ENCODE data around the gene ATRAID. TPM values are rescaled to one million over a fixed set of nuclear protein-coding genes. Genes with fewer than 3 reads are reported as not detected.
"Not testable (repeated sequence)": the region's sequence is repeated elsewhere in the genome, so short reads cannot be mapped to it uniquely, and the experiment has no call there.

The ATRAID gene, protein sequence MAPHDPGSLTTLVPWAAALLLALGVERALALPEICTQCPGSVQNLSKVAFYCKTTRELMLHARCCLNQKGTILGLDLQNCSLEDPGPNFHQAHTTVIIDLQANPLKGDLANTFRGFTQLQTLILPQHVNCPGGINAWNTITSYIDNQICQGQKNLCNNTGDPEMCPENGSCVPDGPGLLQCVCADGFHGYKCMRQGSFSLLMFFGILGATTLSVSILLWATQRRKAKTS
- 119 TPM for polyA plus RNA-seq (2013, experiment 1 of 2; ENCODE audit: insufficient read length)
- 117 TPM for polyA plus RNA-seq (2013, experiment 2 of 2; ENCODE audit: insufficient read length)

DNA sequence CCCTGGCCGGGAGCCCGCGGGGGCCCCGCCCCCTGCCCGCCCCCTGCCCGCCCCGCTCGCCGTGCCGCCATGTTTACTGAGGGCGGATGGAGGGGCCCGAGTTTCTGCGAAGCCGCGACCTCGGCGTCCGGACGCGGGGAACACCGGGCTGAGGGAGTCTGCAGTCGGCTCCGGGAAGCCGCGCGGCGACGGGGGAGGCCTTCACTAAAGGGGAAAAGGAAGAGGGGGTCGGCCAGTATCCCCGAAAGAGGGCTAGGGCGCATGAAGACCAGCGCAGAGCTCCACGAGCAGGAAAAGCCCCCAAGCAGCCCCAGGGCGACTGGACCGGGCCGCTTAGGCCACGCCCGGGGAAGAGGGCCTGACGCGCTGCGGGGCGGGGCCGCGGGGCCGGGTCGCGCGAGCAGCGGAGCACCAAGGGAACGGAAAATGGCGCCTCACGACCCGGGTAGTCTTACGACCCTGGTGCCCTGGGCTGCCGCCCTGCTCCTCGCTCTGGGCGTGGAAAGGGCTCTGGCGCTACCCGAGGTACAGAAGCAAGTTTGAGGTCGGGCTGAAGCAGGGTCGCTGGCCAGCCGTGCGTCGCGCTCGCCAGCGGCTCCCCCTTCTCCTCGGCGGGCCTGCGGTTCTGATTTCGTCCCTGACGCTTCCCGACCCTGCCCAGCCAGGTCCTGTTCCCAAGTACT, at the start of gene ATRAID, which contains the start of gene SLC5A6:
Gene ATRAID (plus strand): TSS at position 99 of the 683 bp plus-strand sequence. CDS start 328 bp downstream, at position 427.
Gene SLC5A6 (minus strand): TSS at position 326 of the 683 bp plus-strand sequence. CDS start 4,618 bp downstream, outside the sequence.
- peak; percentile 85 for DNase-seq

DNA sequence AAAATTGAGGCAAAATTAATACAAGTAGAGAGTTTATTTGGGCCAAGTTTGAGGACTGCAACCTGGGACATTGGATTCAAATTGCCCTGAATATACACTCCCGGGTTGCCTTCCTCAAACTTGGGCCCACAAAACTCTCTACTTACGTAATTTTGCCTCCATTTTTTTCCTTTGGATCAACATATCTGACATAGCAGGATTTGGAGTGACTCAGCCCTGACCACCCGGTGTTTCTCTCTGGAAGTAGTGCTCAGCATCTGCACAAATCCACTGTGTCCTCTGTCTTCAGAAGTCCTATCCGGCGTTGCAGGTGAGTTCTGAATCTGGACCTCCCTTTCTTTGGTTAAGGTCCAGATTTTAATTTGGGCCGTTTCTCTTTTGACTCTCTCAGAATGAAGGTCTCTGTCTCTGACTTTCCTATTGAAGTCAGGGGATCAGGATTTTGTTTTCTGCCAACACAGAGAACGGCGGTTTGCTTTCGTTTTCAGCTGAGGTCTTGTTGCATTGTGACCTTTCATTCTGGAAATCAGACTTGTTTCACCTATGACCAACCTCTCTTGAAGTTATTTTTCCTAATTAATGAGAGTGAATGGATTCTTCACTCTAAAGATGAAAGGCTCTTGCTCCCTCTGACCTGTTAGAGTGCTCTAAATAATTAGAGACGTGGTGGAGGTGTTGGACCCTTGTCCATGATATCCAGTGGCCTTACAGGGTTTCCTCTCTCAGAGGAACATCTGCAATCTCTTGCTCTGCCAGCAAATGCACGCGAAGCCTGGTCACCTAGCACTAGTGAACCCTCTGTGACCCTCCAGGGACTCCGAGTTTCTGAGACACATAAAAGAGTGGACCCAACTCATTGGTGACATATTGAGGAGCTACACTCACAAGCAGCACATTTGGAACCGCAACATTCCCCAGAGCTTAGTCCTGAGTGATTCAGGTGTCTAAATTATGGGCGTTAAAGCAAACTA, 49.4 kb upstream of the ATRAID start:
- DNase-seq, result peak; percentile 21

DNA sequence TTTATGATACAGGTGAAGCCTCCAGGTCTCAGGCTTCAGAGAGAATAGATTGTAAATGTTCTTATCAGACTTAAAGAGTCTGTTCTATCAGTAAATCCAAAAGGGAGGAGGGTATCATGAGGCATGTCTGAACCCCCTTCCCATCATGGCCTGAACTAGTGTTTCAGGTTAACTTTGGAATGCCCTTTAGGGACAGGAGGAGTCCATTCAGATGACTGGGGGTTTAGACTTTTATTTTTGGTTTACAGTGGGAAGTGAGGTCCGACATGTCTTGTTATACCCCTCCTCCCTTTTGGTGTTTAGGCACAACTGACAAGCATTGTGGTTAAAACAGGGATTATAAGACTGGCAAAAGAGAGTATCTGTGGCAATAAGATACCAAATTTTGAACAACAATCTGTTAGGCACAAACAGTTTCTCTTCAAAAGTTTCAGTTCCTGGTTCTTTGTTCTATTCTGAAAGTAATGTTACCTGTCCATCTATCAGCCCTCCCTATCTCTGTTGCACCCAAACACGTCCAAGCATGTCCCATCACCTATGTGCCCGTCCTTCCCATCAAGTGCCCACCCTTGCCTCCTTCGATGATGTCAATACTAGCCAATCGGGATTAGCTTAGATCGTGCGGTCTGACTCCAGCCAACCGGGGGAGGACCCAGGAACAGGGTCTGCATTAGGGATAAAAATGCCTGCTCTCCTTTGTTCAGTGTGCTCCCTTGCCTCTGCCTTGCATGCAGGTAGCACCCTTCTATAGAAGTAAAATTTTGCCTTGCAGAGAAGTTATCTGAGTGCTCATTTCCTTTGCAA, 46.7 kb upstream of the ATRAID start:
- no peak for DNase-seq

DNA sequence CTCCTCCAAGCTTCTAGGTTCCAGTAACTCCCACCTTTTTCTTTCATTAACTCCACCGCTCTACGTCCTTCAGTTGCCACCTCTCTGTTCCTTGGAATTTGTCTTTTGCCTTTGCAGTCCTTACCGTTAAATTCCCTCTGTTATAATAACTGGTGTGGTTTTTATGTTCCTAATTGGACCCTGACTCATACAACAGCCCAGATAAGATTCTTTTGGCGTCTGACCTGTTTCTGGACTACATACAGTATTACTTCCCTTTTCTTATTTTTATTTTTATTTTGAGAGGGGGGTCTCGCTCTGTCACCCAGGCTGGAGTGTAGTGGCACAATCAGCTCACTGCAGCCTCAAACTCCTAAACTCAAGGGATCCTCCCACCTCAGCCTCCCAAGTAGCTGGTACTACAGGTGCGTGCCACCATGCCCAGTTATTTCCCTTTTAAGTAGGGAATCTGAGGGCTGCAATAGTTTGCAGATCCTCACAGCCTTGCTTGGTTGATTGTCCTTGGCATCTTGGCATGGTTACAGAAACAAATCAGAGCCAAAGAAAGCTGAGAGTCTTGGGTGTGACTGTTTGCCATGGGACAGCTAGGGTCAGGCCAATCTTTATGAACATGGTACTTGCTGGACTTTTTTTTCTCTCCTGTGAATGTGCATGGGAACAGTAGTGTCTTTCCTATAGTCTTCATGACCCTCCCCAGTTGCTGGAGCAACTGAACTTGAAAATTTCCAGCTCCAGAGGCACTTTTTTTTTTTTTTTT, 41.1 kb upstream of the ATRAID start:
- no peak for DNase-seq

DNA sequence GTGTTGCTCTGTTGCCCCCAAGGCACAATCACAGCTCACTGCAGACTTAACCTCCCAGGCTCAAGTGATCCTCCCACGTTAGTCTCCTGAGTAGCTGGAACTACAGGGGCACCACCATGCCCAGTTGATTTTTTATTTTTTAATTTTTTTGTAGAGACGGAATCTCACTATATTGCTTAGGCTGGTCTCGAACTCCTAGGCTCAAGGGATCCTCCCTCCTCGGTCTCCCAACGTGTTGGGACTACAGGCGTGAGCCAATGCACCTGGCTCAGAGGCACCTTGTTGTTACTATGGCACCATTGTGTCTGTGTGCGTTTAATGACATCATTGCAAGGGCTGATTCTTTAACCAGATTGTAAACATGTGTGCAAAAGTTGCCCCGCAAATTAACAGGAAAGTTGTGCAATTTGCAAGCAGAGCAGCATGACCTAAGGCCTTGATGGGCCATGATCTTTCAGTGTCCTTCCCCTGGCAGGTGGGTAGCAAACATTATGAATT, 40.4 kb upstream of the ATRAID start:
- no peak for DNase-seq

DNA sequence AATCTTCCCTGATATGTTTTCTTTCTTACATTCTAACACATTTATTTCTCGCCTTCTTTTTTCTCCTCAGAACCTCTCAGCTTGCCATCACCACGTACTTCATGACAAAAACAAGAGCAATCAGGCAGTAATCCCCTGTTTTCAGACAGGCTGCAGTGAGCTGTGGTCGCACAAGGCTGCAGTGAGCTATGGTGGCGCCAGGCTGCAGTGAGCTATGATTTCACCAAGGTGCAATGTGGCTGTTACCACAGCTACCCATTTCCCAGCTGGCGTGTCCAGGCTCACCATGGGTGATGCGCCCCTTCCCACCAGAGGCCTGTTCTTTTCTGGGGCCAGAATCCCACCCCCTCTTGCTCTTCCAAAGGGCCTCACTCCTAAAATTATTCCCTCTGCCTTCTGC, 37.2 kb upstream of the ATRAID start:
- no peak for DNase-seq

DNA sequence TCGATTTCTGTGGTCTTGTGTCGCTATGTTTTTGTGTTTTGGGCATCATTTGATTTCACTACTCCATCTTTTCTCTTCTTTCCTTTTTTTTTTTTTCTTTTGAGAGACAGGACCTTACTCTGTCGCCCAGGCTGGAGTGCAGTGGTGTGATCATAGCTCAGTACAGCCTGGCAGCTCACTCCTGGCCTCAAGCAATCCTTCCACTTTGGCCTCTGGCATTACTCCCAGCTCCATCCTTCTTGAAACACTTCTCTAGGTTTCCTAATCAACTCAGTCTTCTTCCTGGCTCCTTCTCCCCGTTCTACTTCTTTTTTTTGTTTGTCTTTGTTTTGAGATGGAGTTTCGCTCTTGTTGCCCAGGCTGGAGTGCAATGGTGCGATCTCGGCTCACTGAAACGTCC, 36.5 kb upstream of the ATRAID start:
- no peak for DNase-seq

DNA sequence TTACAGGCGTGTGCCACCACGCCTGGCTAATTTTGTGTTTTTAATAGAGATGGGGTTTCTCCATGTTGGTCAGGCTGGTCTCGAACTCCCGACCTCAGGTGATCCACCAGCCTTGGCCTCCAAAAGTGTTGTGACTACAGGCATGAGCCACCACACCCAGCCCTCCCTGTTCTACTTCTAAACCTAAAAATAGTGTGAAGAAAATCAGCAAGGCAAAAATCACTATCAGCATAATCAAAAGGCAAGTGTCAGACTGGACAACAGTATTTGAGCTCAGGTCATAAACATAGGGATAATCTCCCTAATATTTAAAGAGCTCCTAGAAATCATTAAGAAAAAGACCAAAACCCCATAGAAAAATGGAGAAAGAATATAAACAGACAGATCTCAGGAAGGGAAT, 36.1 kb upstream of the ATRAID start:
- DNase-seq, result not testable (repeated sequence)

DNA sequence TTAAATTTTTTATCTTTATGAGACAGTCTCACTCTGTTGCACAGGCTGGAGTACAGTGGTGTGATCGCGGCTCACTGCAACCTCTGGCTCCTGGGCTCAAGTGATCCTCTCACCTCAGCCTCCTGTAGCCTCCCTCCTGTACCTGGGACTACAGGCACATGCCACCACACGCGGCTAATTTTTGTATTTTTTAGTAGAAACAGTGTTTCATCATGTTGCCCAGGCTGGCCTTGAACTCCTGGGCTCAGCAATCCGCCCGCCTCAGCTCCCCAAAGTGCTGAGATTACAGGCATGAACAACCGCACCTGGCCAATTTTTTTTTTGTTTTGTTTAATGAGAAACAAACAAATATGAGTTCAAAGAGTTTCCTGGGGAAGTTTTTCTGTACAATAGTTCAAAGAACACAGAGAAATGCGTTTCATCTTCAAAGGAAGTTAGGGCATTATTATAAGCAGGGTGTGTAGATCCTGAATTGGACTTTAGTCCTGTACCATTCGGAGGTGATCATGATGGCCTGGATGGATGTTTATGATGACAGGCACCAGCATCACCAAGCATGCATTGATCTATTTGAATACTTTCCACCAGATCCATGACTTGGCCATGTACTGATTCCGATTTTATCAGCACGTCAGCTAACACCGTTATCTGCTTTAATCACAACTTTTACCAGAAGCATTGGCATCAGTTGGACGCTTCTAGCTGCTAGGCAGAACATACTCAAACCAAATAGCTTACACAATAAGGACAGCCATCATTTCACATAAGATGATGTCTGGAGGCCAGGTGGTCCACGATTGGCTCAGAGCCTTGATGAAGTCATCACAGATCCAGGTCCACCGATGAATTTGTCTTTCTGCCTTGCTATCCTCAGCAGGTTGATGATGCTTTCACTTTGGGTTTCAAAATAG, 34.1 kb upstream of the ATRAID start:
- DNase-seq, result no peak

DNA sequence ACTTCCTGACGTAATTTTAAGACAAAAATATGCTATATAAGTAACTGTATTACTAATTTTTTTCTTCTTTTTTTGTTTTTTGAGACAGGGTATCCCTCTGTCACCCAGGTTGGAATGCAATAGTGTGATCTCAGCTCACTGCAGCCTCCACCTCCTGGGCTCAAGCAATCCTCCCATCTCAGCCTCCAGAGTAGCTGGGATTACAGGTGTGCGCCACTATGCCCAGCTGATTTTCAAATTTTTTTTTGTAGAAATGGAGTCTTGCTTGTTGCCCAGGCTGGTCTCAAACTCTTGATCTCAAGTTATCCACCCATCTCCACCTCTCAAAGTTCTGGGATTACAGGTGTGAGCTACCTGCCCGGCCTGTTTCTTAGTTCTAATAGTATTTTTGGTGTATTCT, 33.4 kb upstream of the ATRAID start:
- DNase-seq, result no peak

DNA sequence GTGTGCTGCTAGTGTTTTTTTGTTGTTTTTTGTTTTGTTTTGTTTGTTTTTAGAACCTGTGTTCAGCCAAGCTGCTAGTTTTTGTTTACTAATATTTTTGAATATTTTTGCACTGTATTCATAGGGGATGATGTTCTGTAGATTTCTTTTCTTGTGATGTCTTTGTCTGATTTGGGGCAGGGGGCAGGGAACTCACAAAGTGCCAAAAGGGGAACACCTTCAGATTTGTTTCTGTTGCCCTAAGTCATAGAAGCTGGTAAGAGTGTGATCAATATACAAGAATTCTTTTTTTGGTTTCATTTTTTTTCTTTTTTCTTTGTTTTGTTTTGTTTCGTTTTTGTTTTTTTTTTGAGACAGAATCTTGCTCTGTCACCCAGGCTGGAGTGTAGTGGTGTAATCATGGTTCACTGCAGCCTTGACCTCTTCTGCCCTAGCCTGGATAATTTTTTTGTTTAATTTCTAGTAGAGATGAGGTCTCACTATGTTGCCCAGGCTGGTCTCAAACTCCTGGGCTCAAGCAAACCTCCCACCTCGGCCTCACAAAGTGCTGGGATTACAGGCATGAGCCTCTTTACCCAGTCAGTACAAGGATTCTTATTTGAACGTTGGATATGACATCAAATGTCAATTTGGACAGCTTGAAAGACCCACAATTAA, 32.4 kb upstream of the ATRAID start:
- no peak for DNase-seq

DNA sequence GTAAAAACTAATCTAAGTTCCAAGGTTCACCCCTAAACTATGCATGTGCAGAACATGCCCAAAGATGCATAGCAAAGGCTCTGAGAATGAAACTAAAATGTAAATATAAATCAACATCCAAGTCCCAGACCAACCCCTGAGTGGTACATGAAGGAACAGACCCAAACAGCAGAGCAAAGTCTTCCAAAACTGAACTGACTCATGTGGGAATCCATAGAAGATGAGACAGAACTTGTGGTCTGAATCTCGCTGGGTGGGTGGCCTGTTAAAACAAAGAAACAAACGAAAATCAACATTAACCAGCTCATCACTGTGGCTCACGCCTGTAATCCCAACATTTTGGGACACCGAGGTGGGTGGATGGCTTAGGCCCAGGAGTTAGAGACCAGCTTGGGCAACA, 29.5 kb upstream of the ATRAID start:
- DNase-seq, result peak; percentile 68

DNA sequence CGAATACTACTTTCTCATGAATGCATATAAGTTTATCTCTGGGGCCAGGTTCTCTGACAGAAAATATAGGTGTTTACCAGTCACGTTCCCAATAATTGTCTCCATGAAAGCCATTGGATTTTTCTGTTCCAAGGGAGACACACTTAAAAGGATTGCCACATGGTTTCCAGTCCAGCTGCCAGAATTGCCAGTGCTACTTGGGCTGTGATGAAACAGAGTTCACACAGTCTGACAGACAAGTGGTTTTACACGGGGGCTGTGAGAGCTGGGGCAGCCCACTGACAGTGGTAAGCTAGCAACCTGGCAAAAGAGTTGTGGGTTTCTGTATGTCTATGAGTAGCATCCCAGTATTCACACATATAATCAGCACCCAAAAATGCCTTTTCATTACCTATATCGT, 27.7 kb upstream of the ATRAID start:
- no peak for DNase-seq

DNA sequence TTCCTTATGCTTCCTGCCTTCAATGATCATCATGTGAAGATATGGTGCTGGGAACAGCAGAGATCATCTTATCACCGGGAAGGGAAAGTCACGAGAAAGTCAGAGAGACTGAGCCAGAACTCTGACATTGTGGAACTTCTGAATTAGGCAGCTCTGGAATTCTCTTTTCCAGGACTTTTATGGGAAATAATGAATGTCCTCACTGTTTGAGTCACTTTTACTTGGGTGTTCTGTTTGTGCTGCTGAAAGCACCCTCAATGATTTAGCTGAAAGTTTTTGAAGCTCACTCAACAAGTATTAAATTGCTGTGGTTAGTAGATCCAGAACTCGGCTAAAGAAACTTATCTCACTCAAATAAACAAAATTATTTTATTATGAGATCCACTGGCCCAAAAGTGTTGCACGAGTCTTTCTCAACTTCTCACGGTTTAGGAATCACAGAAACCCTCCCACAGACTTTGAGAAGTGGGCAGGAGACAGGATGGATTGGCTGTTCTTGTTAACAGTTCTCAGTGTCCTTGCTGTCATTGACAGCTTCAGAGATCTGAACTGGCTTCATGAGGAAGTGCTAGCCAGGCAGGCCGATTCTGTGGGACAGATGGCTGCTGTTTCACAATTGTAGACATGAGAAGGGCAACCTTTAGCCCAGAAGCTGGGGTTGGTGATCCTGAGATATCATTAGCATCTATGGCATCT, 26.4 kb upstream of the ATRAID start:
- DNase-seq, result peak; percentile 67

DNA sequence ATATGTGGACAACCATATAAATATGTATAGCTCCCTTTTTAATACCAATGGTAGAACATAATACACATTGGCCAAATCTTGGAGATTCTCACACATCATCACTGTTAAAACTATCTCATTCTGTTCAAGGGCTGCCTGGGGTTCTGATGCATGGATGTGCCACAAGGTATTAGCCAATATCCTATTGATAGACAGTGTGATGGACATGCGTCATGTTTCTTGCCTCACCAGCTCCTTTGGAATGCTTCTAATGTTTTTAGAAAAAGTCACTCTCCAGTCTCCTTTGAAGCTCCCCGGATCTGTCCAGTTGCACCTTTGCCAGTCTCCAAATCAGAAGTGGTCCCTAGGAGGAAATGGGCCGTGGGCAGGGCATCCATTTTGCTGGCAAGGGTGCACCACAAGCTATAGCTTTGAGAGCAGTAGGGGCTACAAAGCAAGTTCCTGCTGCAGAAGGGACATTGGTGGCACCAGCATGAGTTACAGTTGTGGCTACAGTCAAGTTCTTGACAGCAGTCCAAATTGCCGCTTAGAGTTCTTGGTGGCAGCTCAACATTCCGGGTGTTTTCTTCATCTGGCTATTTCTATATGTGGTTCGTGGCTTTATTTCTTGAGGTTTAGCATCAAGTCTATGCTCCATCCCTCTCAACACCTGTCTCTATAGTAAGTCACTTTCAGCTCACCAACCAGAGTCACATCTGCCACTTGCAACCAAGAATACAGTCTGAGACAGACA, 25.1 kb upstream of the ATRAID start:
- no peak for DNase-seq

DNA sequence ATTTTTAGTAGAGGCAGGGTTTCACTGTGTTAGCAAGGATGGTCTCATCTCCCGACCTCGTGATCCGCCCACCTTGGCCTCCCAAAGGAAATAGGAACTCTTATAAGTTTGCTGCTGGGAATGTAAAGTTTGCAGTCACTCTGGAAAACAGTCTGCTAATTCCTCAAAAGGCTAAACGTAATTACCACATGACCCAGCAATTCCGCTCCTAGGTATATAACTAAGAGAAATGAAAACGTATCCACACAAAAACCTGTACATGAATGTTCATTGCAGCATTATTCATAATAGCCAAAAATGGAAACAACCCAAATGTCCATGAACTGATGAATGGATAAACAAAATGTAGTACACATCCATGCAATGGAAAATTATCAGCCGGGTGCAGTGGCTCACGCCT, 21.9 kb upstream of the ATRAID start:
- DNase-seq, result no peak

DNA sequence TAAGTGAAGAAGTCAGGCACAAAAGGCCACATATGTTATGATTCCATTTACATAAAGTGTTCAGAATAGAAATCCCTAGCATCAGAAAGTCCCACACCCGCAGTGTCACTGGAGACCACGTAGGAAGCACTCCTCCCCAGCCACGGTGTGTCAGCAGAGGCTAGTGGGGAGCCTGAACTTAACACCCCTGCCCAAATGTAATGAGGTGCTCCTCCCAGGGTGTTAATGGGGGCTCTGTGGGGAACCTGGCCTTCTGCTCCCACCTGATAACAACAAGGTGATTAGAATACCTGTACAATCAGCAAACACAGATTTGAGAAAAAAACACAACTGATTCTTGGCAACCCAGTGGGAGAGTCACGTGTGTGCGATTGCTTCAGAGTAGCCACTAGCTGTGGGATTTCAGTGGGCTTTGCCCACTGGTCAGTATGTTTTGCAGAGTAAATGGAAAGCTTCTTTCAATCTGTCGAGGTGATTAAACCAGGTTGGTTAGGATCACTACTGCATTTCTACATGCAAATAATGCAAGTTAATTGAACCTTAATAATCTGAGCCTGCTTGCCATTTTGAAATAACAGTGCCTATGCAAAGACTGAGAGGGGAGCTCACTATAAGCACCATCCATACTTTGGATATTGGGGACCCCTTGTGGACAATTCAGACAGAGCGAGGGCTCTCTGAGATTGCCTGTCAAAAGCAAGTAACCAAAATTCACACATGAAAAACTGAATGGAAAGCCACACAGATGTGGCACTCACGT, 20.6 kb upstream of the ATRAID start:
- peak; percentile 64 for DNase-seq

Data from fibroblast of skin of abdomen (primary cell).